WTC11 (cell line): Measurements from ENCODE around the gene COX8C.

Experiments
- AR ChIP-seq: fragments of 250-450 bp; sonication (Bioruptor Pico); IDR thresholded peaks from 2 replicates; pipeline ENCODE4 v1.9.0; 2021; ENCODE audit warnings: mild to moderate bottlenecking
- CTCF ChIP-seq: fragments of 200-600 bp; IDR thresholded peaks from 2 replicates; pipeline ENCODE4 v1.8.0; 2022; ENCODE audit warnings: antibody characterized with exemption
- FOXJ3 ChIP-seq: sonication (generic); formaldehyde crosslinking; IDR thresholded peaks from 2 replicates; pipeline ENCODE4 v1.9.0; 2021; ENCODE audit warnings: missing genetic modification reagents, mild to moderate bottlenecking, borderline replicate concordance
- IRF1 ChIP-seq: sonication (generic); formaldehyde crosslinking; IDR thresholded peaks from 2 replicates; pipeline ENCODE4 v1.8.0; 2023; ENCODE audit warnings: missing genetic modification reagents
- MAX ChIP-seq: sonication (generic); formaldehyde crosslinking; IDR thresholded peaks from 2 replicates; pipeline ENCODE4 v1.8.0; 2022; ENCODE audit warnings: mild to moderate bottlenecking, missing genetic modification reagents
- PREB ChIP-seq: sonication (generic); formaldehyde crosslinking; IDR thresholded peaks from 2 replicates; pipeline ENCODE4 v1.8.1; 2022; ENCODE audit warnings: mild to moderate bottlenecking, missing genetic modification reagents, moderate library complexity, borderline replicate concordance
- ZNF512 ChIP-seq: sonication (generic); formaldehyde crosslinking; IDR thresholded peaks from 2 replicates; pipeline ENCODE4 v1.8.1; 2022; ENCODE audit warnings: missing genetic modification reagents, borderline replicate concordance

GRCh38 chr14:93331728-93332396 lies 15.1 kb upstream of the COX8C start:
- no peak for TF ChIP-seq CTCF
- TF ChIP-seq IRF1 (CRISPR knock-in tag), result no peak
- TF ChIP-seq PREB (CRISPR knock-in tag), result no peak
- no peak for TF ChIP-seq MAX (CRISPR knock-in tag)
- TF ChIP-seq ZNF512 (CRISPR knock-in tag), result no peak
- no peak for TF ChIP-seq FOXJ3
- no peak for TF ChIP-seq AR (CRISPR knock-in tag)
